H9 (cell line): Measurements from ENCODE around the gene NAA15. TPM values are rescaled to one million over a fixed set of nuclear protein-coding genes. Genes with fewer than 3 reads are reported as not detected.

Source experiments
- DNase-seq: peaks from one replicate; pipeline ENCODE4 v3.0.0-alpha.2; 2017
- H2AFZ ChIP-seq: one replicate; pipeline ENCODE4 v1.6.1; 2013; ENCODE audit warnings: mild to moderate bottlenecking, low read length, control low read depth, moderate library complexity
- H2AK5ac ChIP-seq: 2 replicates; pipeline ENCODE4 v1.6.1; 2013; ENCODE audit warnings: low read length, control low read depth, mixed read lengths; ENCODE audit not compliant: insufficient read length
- H2BK120ac ChIP-seq: one replicate; pipeline ENCODE4 v1.6.1; 2013; ENCODE audit warnings: low read depth, mild to moderate bottlenecking, low read length, control low read depth, inconsistent platforms; ENCODE audit not compliant: poor library complexity, severe bottlenecking
- H2BK12ac ChIP-seq: 2 replicates; pipeline ENCODE4 v1.6.1; 2013; ENCODE audit warnings: low read length, control low read depth, mixed read lengths, low read depth; ENCODE audit not compliant: insufficient read length
- H2BK15ac ChIP-seq: 2 replicates; pipeline ENCODE4 v1.6.1; 2013; ENCODE audit warnings: low read depth, low read length, control low read depth
- H2BK20ac ChIP-seq: one replicate; pipeline ENCODE4 v1.6.1; 2013; ENCODE audit warnings: low read depth, mild to moderate bottlenecking, low read length, control low read depth, inconsistent platforms; ENCODE audit not compliant: poor library complexity, severe bottlenecking
- H2BK5ac ChIP-seq: 2 replicates; pipeline ENCODE4 v1.6.1; 2013; ENCODE audit warnings: low read length, control low read depth, mixed read lengths; ENCODE audit not compliant: insufficient read length
- H3K14ac ChIP-seq: 2 replicates; pipeline ENCODE4 v1.6.1; 2013; ENCODE audit warnings: low read length, control low read depth; ENCODE audit not compliant: insufficient read depth
- H3K18ac ChIP-seq: 2 replicates; pipeline ENCODE4 v1.6.1; 2013; ENCODE audit warnings: low read depth, mild to moderate bottlenecking, mixed read lengths, low read length, control low read depth; ENCODE audit not compliant: insufficient read length
- H3K23ac ChIP-seq: 2 replicates; pipeline ENCODE4 v1.6.1; 2013; ENCODE audit warnings: low read length, control low read depth, mixed read lengths, low read depth; ENCODE audit not compliant: insufficient read length
- H3K23me2 ChIP-seq: 2 replicates; pipeline ENCODE4 v1.6.1; 2013; ENCODE audit warnings: low read depth, mild to moderate bottlenecking, mixed read lengths, low read length, control low read depth; ENCODE audit not compliant: insufficient read length, poor library complexity, severe bottlenecking
- H3K27ac ChIP-seq: 2 replicates; pipeline ENCODE4 v1.5.1; 2013; ENCODE audit warnings: low read length, control low read depth, mixed read lengths, low read depth; ENCODE audit not compliant: insufficient read length
- H3K27me3 ChIP-seq: 2 replicates; pipeline ENCODE4 v1.6.1; 2013; ENCODE audit warnings: low read length, control low read depth, inconsistent platforms; ENCODE audit not compliant: insufficient read depth
- H3K4ac ChIP-seq: 2 replicates; pipeline ENCODE4 v1.6.1; 2013; ENCODE audit warnings: low read depth, mild to moderate bottlenecking, control low read depth, inconsistent platforms, low read length, moderate library complexity
- H3K4me1 ChIP-seq: 2 replicates; pipeline ENCODE4 v1.6.1; 2013; ENCODE audit warnings: low read length, control low read depth, inconsistent platforms; ENCODE audit not compliant: insufficient read depth
- H3K4me2 ChIP-seq: 2 replicates; pipeline ENCODE4 v1.6.1; 2013; ENCODE audit warnings: low read length, control low read depth, mixed read lengths; ENCODE audit not compliant: insufficient read length, insufficient read depth
- H3K56ac ChIP-seq: 2 replicates; pipeline ENCODE4 v1.6.1; 2013; ENCODE audit warnings: low read depth, mild to moderate bottlenecking, mixed read lengths, low read length, control low read depth; ENCODE audit not compliant: insufficient read length
- H3K79me1 ChIP-seq: 2 replicates; pipeline ENCODE4 v1.6.1; 2013; ENCODE audit warnings: low read depth, mild to moderate bottlenecking, moderate library complexity, low read length, control low read depth, inconsistent platforms; ENCODE audit not compliant: insufficient read depth, poor library complexity, severe bottlenecking
- H3K79me2 ChIP-seq: 2 replicates; pipeline ENCODE4 v1.6.1; 2013; ENCODE audit warnings: low read length, control low read depth, inconsistent platforms; ENCODE audit not compliant: insufficient read depth
- H3K9ac ChIP-seq: 2 replicates; pipeline ENCODE4 v1.6.1; 2013; ENCODE audit warnings: low read length, control low read depth, mixed read lengths; ENCODE audit not compliant: insufficient read length; ENCODE audit errors: extremely low read depth
- H3K9me3 ChIP-seq: one replicate; pipeline ENCODE4 v1.6.1; 2013; ENCODE audit warnings: low read depth, low read length, inconsistent platforms; ENCODE audit not compliant: control insufficient read depth
- H3T11ph ChIP-seq: one replicate; pipeline ENCODE4 v1.6.1; 2013; ENCODE audit warnings: mild to moderate bottlenecking, low read length, control low read depth, inconsistent platforms
- H4K20me1 ChIP-seq: one replicate; pipeline ENCODE4 v1.6.1; 2013; ENCODE audit not compliant: control insufficient read depth, insufficient read length, insufficient read depth
- H4K5ac ChIP-seq: 2 replicates; pipeline ENCODE4 v1.6.1; 2013; ENCODE audit warnings: low read depth, mild to moderate bottlenecking, mixed read lengths, low read length, control low read depth; ENCODE audit not compliant: insufficient read length
- H4K8ac ChIP-seq: replicated peaks from 2 replicates; pipeline ENCODE4 v1.6.1; 2013; ENCODE audit warnings: low read length, control low read depth, mixed read lengths, low read depth; ENCODE audit not compliant: insufficient read length
- H4K91ac ChIP-seq: 2 replicates; pipeline ENCODE4 v1.6.1; 2013; ENCODE audit warnings: low read depth, mild to moderate bottlenecking, moderate library complexity, mixed read lengths, low read length, control low read depth; ENCODE audit not compliant: insufficient read length
- H3K27ac Mint-ChIP-seq, 3 experiments: 2 replicates in 2 of 3; 3 replicates in 1 of 3; pipeline ENCODE4 v1.8.0; 2020 to 2021; ENCODE audit warnings: mixed read lengths in 3 of 3, mild to moderate bottlenecking in 1 of 3, moderate library complexity in 1 of 3
- H3K27me3 Mint-ChIP-seq: 2 replicates; pipeline ENCODE4 v1.8.0; 2021; ENCODE audit warnings: low read depth, mild to moderate bottlenecking, moderate library complexity, mixed read lengths
- H3K36me3 Mint-ChIP-seq, 3 experiments: 2 replicates in 2 of 3; 3 replicates in 1 of 3; pipeline ENCODE4 v1.8.0; 2020 to 2021; ENCODE audit warnings: low read depth in 3 of 3, mixed read lengths in 3 of 3; ENCODE audit not compliant: insufficient read depth in 1 of 3
- H3K4me1 Mint-ChIP-seq, 2 experiments: 2 replicates each; pipeline ENCODE4 v1.8.0; 2020; ENCODE audit warnings: mixed read lengths in 2 of 2
- H3K4me3 Mint-ChIP-seq, 2 experiments: 2 replicates in 1 of 2; 3 replicates in 1 of 2; pipeline ENCODE4 v1.8.0; 2020 to 2021; ENCODE audit warnings: mild to moderate bottlenecking in 2 of 2, mixed read lengths in 2 of 2, moderate library complexity in 1 of 2
- H3K9me3 Mint-ChIP-seq, 2 experiments: 2 replicates in 1 of 2; 3 replicates in 1 of 2; pipeline ENCODE4 v1.8.0; 2020; ENCODE audit warnings: mild to moderate bottlenecking in 2 of 2, mixed read lengths in 2 of 2, moderate library complexity in 1 of 2
- CTCF ChIP-seq: fragments of 200-600 bp; sonication (generic); conservative IDR thresholded peaks from 3 replicates; pipeline ENCODE4 v1.8.0; 2021; ENCODE audit warnings: antibody characterized with exemption, mild to moderate bottlenecking
- WGBS: extraction: QIAGEN DNeasy Blood & Tissue Kit; methylation state at CpG from one replicate; pipeline ENCODE4 v1.1.7; 2013; ENCODE audit warnings: missing lambda C conversion rate, low lambda C conversion rate, mixed read lengths; ENCODE audit not compliant: insufficient read length; ENCODE audit errors: extremely low coverage; 5-methylcytosine and 5-hydroxymethylcytosine counted together
- total RNA-seq: library from RNA; stranded (reverse); gene quantifications from 2 replicates; pipeline ENCODE4 v1.2.1, GENCODE V29; 2021

The NAA15 gene
- total RNA-seq, 1 experiment from 2014 or later: 115 TPM

- Histone ChIP-seq H3K14ac (no peak overlapping the region), H3K4me2 (no peak overlapping the region), H3K79me2 (peaks cover 33% of the 10 kb centered on the region), H3K23ac (no peak overlapping the region), H2BK120ac (no peak overlapping the region), H3T11ph (no peak overlapping the region), H3K9me3 (no peaks in the 10 kb centered on the region), H3K27me3 (no peaks in the 10 kb centered on the region), H3K23me2 (no peaks in the 10 kb centered on the region), H4K91ac (no peak overlapping the region), H4K8ac (no peak overlapping the region), H3K18ac (no peak overlapping the region), H2BK5ac (no peak overlapping the region), H3K4ac (no peak overlapping the region), H2BK15ac (no peak overlapping the region), H2BK20ac (no peak overlapping the region), H3K27ac (no peak overlapping the region), H3K4me1 (no peaks in the 10 kb centered on the region; the same call in 1 of the 2 replicates), H3K79me1 (no peaks in the 10 kb centered on the region), H2AFZ (no peak overlapping the region), H2BK12ac (no peak overlapping the region), H3K56ac (no peak overlapping the region), H2AK5ac (no peak overlapping the region), H4K5ac (no peak overlapping the region), H3K9ac (no peak overlapping the region), H4K20me1 (no peaks in the 10 kb centered on the region)
- peak overlapping the region in 1 of 2 experiments; percentile 1; a peak in 2 of 5 replicates for H3K4me3 Mint-ChIP-seq
- H3K9me3 Mint-ChIP-seq: peaks cover 4 to 9% of the 10 kb centered on the region in 2 experiments; a peak in 3 of 5 replicates
- H3K27ac Mint-ChIP-seq: peak overlapping the region; percentile 0 to 68 (median 36); a peak in 6 of 7 replicates
- TF ChIP-seq CTCF: no peak
- DNase-seq: no peak
- no peaks in the 10 kb centered on the region for H3K27me3 Mint-ChIP-seq
- peaks cover 33% of the 10 kb centered on the region in 2 experiments for H3K4me1 Mint-ChIP-seq
- peaks cover 20 to 39% (median 36%) of the 10 kb centered on the region in 3 experiments for H3K36me3 Mint-ChIP-seq
- WGBS: no CpG with 5 or more reads among the region's 4 CpGs
Measured at GRCh38 chr4:139329665-139330200, 28.4 kb downstream of the NAA15 start.
